Activated naive CD4-positive, alpha-beta T cell treated with anti-CD3 and anti-CD28 coated beads, Interleukin-2, amount 50 U/mL, for 24 hours (primary cell): ENCODE data around the gene SPARC.

Experiments used
- H3K27ac Mint-ChIP-seq: one replicate; pipeline ENCODE4 v1.8.0; 2021; ENCODE audit warnings: mild to moderate bottlenecking, mixed read lengths
- H3K27me3 Mint-ChIP-seq: one replicate; pipeline ENCODE4 v1.8.0; 2021; ENCODE audit warnings: mixed read lengths
- H3K36me3 Mint-ChIP-seq: one replicate; pipeline ENCODE4 v1.8.0; 2021; ENCODE audit warnings: mixed read lengths
- H3K4me1 Mint-ChIP-seq: one replicate; pipeline ENCODE4 v1.8.0; 2021; ENCODE audit warnings: mixed read lengths
- H3K4me3 Mint-ChIP-seq: one replicate; pipeline ENCODE4 v1.8.0; 2021; ENCODE audit warnings: mild to moderate bottlenecking, mixed read lengths
- H3K9me3 Mint-ChIP-seq: one replicate; pipeline ENCODE4 v1.8.0; 2021; ENCODE audit warnings: mixed read lengths

SPARC gene

GRCh38 chr5:151676314-151676712 is 10.4 kb downstream of the SPARC start:
- Mint-ChIP-seq H3K27me3 (no peaks in the 10 kb centered on the region), H3K9me3 (no peaks in the 10 kb centered on the region), H3K27ac (no peak overlapping the region), H3K4me1 (no peaks in the 10 kb centered on the region), H3K36me3 (no peaks in the 10 kb centered on the region), H3K4me3 (no peak overlapping the region)

DNA sequence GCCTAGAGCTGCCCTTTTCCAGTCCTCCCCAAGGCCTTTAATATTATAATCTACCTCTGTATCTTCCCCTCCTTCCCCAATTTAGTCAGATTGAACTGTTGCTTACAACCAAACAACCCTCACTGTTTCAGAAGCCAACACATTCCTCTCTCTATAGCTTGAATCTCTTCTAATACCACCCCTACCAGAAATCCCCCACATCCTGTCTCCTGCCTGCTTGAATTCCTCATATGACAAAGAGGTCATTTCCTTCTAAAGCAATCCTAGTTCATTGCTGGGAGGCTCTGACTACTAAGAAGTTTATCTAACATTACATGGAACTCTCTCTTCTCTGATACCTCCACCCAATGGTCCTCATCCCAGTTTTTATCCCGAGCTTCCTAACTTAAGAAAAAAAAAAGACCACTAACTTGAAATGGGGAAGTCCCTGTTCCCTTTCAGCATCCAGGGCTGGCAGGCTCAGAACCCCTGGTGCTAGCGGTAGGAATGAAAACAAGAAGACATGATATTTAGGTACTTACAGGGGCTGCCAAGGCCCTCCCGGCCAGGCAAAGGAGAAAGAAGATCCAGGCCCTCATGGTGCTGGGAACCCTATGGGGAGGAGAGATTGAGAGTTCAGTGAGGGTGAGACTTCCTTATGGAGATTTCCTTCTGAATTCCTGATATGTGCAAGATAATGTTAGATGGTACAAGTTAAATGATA is 11.0 kb downstream of the SPARC start:
- Mint-ChIP-seq H3K27me3 (no peaks in the 10 kb centered on the region), H3K4me1 (no peaks in the 10 kb centered on the region), H3K27ac (no peak overlapping the region), H3K9me3 (no peaks in the 10 kb centered on the region), H3K36me3 (no peaks in the 10 kb centered on the region), H3K4me3 (no peak overlapping the region)

- H3K36me3 Mint-ChIP-seq = no peaks in the 10 kb centered on the region
- no peak overlapping the region for H3K4me3 Mint-ChIP-seq
- H3K4me1 Mint-ChIP-seq = no peaks in the 10 kb centered on the region
- H3K27me3 Mint-ChIP-seq = no peaks in the 10 kb centered on the region
- no peak overlapping the region for H3K27ac Mint-ChIP-seq
- no peaks in the 10 kb centered on the region for H3K9me3 Mint-ChIP-seq
Observed at GRCh38 chr5:151674626-151675610, 11.8 kb downstream of the SPARC start.

GRCh38 chr5:151673421-151673820 is 13.3 kb downstream of the SPARC start:
- H3K36me3 Mint-ChIP-seq = no peaks in the 10 kb centered on the region
- H3K4me1 Mint-ChIP-seq = no peaks in the 10 kb centered on the region
- no peak overlapping the region for H3K4me3 Mint-ChIP-seq
- no peaks in the 10 kb centered on the region for H3K9me3 Mint-ChIP-seq
- no peaks in the 10 kb centered on the region for H3K27me3 Mint-ChIP-seq
- no peak overlapping the region for H3K27ac Mint-ChIP-seq

- no peaks in the 10 kb centered on the region for H3K9me3 Mint-ChIP-seq
Observed at GRCh38 chr5:151672516-151672915, 14.2 kb downstream of the SPARC start.

GRCh38 chr5:151671950-151672349 is 14.8 kb downstream of the SPARC start:
- H3K9me3 Mint-ChIP-seq = no peaks in the 10 kb centered on the region
- no peak overlapping the region for H3K27ac Mint-ChIP-seq
- no peaks in the 10 kb centered on the region for H3K27me3 Mint-ChIP-seq
- H3K4me1 Mint-ChIP-seq = no peaks in the 10 kb centered on the region
- no peaks in the 10 kb centered on the region for H3K36me3 Mint-ChIP-seq
- no peak overlapping the region for H3K4me3 Mint-ChIP-seq

More at GRCh38 chr5:151672516-151672915, 14.2 kb downstream of the SPARC start:
- Mint-ChIP-seq H3K4me1 (no peaks in the 10 kb centered on the region), H3K27me3 (no peaks in the 10 kb centered on the region), H3K4me3 (no peak overlapping the region), H3K36me3 (no peaks in the 10 kb centered on the region), H3K27ac (no peak overlapping the region)

DNA sequence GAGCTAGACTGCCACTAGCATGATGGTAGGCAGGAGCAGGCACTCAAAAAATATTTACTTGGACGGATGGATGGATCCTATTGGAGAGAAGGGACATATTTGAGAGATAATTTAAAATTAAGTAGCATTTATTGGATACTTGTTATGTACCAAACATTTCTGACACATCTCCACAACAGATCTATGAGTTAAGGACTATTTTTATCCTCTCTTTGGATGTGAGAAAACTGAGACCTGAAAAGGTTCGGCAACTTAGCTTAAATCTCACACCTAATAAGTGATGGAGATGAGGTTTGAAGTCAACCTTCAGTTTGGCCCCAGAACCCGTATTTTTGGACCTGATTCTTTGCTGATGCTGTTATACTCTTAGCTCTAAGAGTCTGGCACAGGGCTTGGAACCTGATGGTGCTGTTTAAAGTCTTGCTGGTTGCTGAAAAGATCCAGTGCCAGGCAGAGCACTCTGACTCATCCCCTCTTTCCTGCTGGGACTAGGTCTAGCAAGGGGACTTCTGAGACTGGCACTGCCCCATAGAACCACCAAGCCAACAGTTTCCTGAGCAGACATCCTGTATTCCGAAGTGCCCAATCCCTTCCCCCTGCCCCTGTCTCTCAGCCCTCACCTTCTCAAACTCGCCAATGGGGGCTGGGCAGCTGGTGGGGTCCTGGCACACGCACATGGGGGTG is 15.6 kb downstream of the SPARC start:
- no peaks in the 10 kb centered on the region for H3K27me3 Mint-ChIP-seq
- H3K9me3 Mint-ChIP-seq = no peaks in the 10 kb centered on the region
- H3K27ac Mint-ChIP-seq = no peak overlapping the region
- H3K4me1 Mint-ChIP-seq = no peaks in the 10 kb centered on the region
- no peak overlapping the region for H3K4me3 Mint-ChIP-seq
- H3K36me3 Mint-ChIP-seq = no peaks in the 10 kb centered on the region

GRCh38 chr5:151670083-151670686 is 16.5 kb downstream of the SPARC start:
- H3K36me3 Mint-ChIP-seq = no peaks in the 10 kb centered on the region
- no peaks in the 10 kb centered on the region for H3K4me1 Mint-ChIP-seq
- H3K27ac Mint-ChIP-seq = no peak overlapping the region
- no peaks in the 10 kb centered on the region for H3K9me3 Mint-ChIP-seq
- no peak overlapping the region for H3K4me3 Mint-ChIP-seq
- H3K27me3 Mint-ChIP-seq = no peaks in the 10 kb centered on the region

GRCh38 chr5:151667083-151667482 is 19.6 kb downstream of the SPARC start:
- H3K27ac Mint-ChIP-seq = no peak overlapping the region
- H3K9me3 Mint-ChIP-seq = no peaks in the 10 kb centered on the region
- H3K4me1 Mint-ChIP-seq = peaks cover 10% of the 10 kb centered on the region
- no peak overlapping the region for H3K4me3 Mint-ChIP-seq
- no peaks in the 10 kb centered on the region for H3K27me3 Mint-ChIP-seq
- H3K36me3 Mint-ChIP-seq = no peaks in the 10 kb centered on the region

- Mint-ChIP-seq H3K9me3 (no peaks in the 10 kb centered on the region), H3K36me3 (no peaks in the 10 kb centered on the region), H3K27me3 (no peaks in the 10 kb centered on the region), H3K27ac (no peak overlapping the region), H3K4me3 (no peak overlapping the region), H3K4me1 (peaks cover 10% of the 10 kb centered on the region)
Observed at GRCh38 chr5:151665613-151666012, 21.1 kb downstream of the SPARC start.

GRCh38 chr5:151664694-151665585 is 21.8 kb downstream of the SPARC start:
- Mint-ChIP-seq H3K27ac (no peak overlapping the region), H3K4me3 (no peak overlapping the region), H3K9me3 (no peaks in the 10 kb centered on the region), H3K27me3 (no peaks in the 10 kb centered on the region), H3K4me1 (peaks cover 10% of the 10 kb centered on the region), H3K36me3 (no peaks in the 10 kb centered on the region)

- H3K9me3 Mint-ChIP-seq = no peaks in the 10 kb centered on the region
- peaks cover 10% of the 10 kb centered on the region for H3K4me1 Mint-ChIP-seq
- no peak overlapping the region for H3K27ac Mint-ChIP-seq
- no peak overlapping the region for H3K4me3 Mint-ChIP-seq
- no peaks in the 10 kb centered on the region for H3K27me3 Mint-ChIP-seq
- H3K36me3 Mint-ChIP-seq = no peaks in the 10 kb centered on the region
Observed at GRCh38 chr5:151663617-151664293, 23.0 kb downstream of the SPARC start.

- H3K27ac Mint-ChIP-seq = no peak overlapping the region
- no peak overlapping the region for H3K4me3 Mint-ChIP-seq
- no peaks in the 10 kb centered on the region for H3K9me3 Mint-ChIP-seq
- peaks cover 10% of the 10 kb centered on the region for H3K4me1 Mint-ChIP-seq
- no peaks in the 10 kb centered on the region for H3K27me3 Mint-ChIP-seq
- no peaks in the 10 kb centered on the region for H3K36me3 Mint-ChIP-seq
Observed at GRCh38 chr5:151662805-151663204, 23.9 kb downstream of the SPARC start.
